MCF 10A (cell line): ENCODE data around the gene PTPRT. TPM values are rescaled to one million over a fixed set of nuclear protein-coding genes. Genes with fewer than 3 reads are reported as not detected.
"Not testable (repeated sequence)": the region's sequence is repeated elsewhere in the genome, so short reads cannot be mapped to it uniquely, and the experiment has no call there.

Experiments used
- BruUV-seq: library from RNA; stranded (reverse); fragments of 400-500 nt; replicated peaks from 2 replicates; lab custom pipeline; 2021; lab: Mats Ljungman, UMichigan
- CTCF ChIA-PET: fragments of 300-600 bp; sonication (Branson Sonifier 250); formaldehyde crosslinking; extraction: SDS; loops from one replicate; lab custom pipeline; 2021; ENCODE audit warnings: antibody characterized with exemption, inconsistent platforms; lab: Yijun Ruan, JAX
- POLR2A ChIA-PET: fragments of 300-600, 350-650 bp; sonication (Branson Sonifier 250); formaldehyde crosslinking; extraction: SDS; loops from one replicate; lab custom pipeline; 2020; ENCODE audit warnings: antibody characterized with exemption, inconsistent platforms; lab: Yijun Ruan, JAX
- DNase-seq: peaks from one replicate; pipeline ENCODE4 v3.0.0-alpha.2; 2018; ENCODE audit not compliant: unreplicated experiment
- H3K27ac Mint-ChIP-seq: one replicate; pipeline ENCODE4 v1.8.0; 2022; ENCODE audit warnings: mild to moderate bottlenecking, low read depth, mixed read lengths; ENCODE audit not compliant: unreplicated experiment
- H3K27me3 Mint-ChIP-seq: one replicate; pipeline ENCODE4 v1.8.0; 2022; ENCODE audit warnings: mixed read lengths; ENCODE audit not compliant: insufficient read depth, unreplicated experiment
- H3K36me3 Mint-ChIP-seq: one replicate; pipeline ENCODE4 v1.8.0; 2022; ENCODE audit warnings: mild to moderate bottlenecking, moderate library complexity, mixed read lengths; ENCODE audit not compliant: insufficient read depth, unreplicated experiment
- H3K4me1 Mint-ChIP-seq: one replicate; pipeline ENCODE4 v1.8.0; 2022; ENCODE audit warnings: mixed read lengths; ENCODE audit not compliant: insufficient read depth, unreplicated experiment
- H3K4me3 Mint-ChIP-seq: one replicate; pipeline ENCODE4 v1.8.0; 2022; ENCODE audit warnings: mild to moderate bottlenecking, moderate library complexity, mixed read lengths; ENCODE audit not compliant: unreplicated experiment
- H3K9me3 Mint-ChIP-seq: one replicate; pipeline ENCODE4 v1.8.0; 2022; ENCODE audit warnings: mixed read lengths; ENCODE audit not compliant: unreplicated experiment
- intact Hi-C: fragments of 100-400 bp; cut with micrococcal nuclease; formaldehyde crosslinking; loops from 2 replicates; pipeline ENCODE4 v1.14.1; 2022
- total RNA-seq: library from RNA; stranded (reverse); gene quantifications from 2 replicates; pipeline ENCODE4 v1.2.3, GENCODE V29; 2022
- TF ChIP-seq, protein P1 (sequence below): fragments of 200-600 bp; IDR thresholded peaks from one replicate; pipeline ENCODE4 v1.8.0; 2022; ENCODE audit warnings: antibody characterized with exemption, mild to moderate bottlenecking; ENCODE audit not compliant: unreplicated experiment

PTPRT gene
- total RNA-seq, 1 experiment from 2014 or later, result not detected

DNA sequence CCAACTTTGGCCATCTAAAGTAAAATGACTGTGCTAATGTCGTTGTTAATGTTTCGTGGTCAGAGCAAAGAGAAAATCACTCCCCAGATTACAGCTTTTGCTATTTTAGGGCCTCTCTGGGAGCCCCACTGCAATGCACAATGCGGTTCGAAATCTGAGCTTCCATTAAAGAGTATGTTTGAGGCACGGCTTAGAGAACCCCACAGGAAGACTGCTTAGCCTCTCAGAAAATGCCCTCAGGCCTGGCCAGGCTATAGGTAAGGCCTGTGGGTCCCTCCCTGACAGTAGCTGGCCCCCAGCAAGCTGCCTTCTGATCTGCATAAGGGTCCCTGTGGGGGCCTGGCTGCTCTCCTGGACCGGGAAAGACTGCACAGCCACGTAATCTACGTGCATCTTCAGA, 274.6 kb downstream of the PTPRT start:
- no peak overlapping the region for H3K27ac Mint-ChIP-seq
- H3K9me3 Mint-ChIP-seq, result peaks cover 36% of the 10 kb centered on the region
- H3K36me3 Mint-ChIP-seq, result peaks cover 6% of the 10 kb centered on the region
- DNase-seq, result no peak
- no peak overlapping the region for H3K4me3 Mint-ChIP-seq
- TF ChIP-seq, protein P1, sequence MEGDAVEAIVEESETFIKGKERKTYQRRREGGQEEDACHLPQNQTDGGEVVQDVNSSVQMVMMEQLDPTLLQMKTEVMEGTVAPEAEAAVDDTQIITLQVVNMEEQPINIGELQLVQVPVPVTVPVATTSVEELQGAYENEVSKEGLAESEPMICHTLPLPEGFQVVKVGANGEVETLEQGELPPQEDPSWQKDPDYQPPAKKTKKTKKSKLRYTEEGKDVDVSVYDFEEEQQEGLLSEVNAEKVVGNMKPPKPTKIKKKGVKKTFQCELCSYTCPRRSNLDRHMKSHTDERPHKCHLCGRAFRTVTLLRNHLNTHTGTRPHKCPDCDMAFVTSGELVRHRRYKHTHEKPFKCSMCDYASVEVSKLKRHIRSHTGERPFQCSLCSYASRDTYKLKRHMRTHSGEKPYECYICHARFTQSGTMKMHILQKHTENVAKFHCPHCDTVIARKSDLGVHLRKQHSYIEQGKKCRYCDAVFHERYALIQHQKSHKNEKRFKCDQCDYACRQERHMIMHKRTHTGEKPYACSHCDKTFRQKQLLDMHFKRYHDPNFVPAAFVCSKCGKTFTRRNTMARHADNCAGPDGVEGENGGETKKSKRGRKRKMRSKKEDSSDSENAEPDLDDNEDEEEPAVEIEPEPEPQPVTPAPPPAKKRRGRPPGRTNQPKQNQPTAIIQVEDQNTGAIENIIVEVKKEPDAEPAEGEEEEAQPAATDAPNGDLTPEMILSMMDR, result no peak
- BruUV-seq, result no TSS peak
- no peaks in the 10 kb centered on the region for H3K27me3 Mint-ChIP-seq
- intact Hi-C loops, result no loop called here
- H3K4me1 Mint-ChIP-seq, result no peaks in the 10 kb centered on the region
- POLR2A ChIA-PET, result interaction anchor here (0.6 kb wide), 1 partner anchor 17 kb away, joined by 3 read pairs; no protein-coding TSS in a partner anchor
- CTCF ChIA-PET, result interaction anchor here (0.5 kb wide), 1 partner anchor 70 kb away, joined by 3 read pairs; no protein-coding TSS in a partner anchor

DNA sequence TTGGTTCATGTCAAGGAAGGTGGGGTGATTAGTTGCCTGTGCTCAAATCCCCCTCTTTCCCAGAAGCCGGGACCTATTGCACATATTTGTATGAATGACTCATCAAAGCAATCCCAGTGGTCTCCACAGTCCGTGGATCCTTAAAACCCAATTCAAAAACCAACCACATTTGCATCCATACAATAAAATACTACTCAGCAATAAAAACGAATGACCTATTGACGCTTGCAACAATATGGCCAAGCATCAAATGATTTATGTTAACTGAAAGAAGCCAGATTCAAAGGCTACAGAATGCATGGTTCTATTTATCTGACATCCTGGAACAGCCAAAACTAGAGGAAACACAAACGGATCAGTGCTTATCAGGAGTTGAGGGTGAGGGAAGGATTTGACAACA, 275.4 kb downstream of the PTPRT start:
- POLR2A ChIA-PET, result no interaction called here
- peaks cover 38% of the 10 kb centered on the region for H3K9me3 Mint-ChIP-seq
- no peak for DNase-seq
- intact Hi-C loops, result no loop called here
- no peak overlapping the region for H3K4me3 Mint-ChIP-seq
- CTCF ChIA-PET, result no interaction called here
- TF ChIP-seq, protein P1, result no peak
- BruUV-seq, result no TSS peak
- no peak overlapping the region for H3K27ac Mint-ChIP-seq
- peaks cover 6% of the 10 kb centered on the region for H3K36me3 Mint-ChIP-seq
- no peaks in the 10 kb centered on the region for H3K4me1 Mint-ChIP-seq
- H3K27me3 Mint-ChIP-seq, result no peaks in the 10 kb centered on the region

DNA sequence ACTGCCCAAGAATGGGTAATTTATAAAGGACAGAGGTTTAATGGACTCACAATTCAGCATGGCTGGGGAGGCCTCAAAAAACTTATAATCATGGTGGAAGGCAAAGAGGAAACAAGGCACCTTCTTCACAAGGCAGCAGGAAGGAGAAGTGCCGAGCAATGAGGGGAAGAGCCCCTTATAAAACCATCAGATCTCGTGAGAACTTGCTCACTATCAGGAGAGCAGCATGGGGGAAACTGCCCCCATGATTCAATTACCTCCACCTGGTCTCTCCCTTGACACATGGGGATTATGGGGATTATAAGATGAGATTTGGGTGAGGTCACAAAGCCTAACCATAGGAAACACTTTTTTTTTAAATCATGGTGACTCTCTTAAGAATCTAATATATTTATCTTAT, 278.9 kb downstream of the PTPRT start:
- H3K27ac Mint-ChIP-seq, intact Hi-C loops, DNase-seq: not testable (repeated sequence)

DNA sequence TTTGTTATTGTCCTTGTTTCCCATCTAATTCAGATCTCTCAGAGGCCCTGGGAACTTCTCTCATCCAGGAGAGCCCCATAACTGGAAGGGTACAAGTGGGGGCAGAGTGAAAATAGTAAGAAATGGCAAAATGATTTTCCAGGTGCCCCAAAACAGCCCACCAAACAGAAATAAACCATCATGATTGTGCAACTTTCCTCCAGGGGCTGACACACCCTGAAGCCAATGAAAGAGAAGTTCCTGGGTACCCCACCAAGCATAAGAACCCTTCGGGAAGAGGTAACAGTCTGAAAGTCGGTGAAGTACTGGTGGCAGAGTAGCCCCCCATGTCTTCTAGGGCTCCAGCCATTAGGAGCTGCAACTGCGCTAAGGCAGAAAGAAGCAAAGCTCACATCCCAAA, 282.0 kb downstream of the PTPRT start:
- H3K4me1 Mint-ChIP-seq, result no peaks in the 10 kb centered on the region
- peaks cover 29% of the 10 kb centered on the region for H3K9me3 Mint-ChIP-seq
- TF ChIP-seq, protein P1, result no peak
- POLR2A ChIA-PET, result no interaction called here
- BruUV-seq, result no TSS peak
- DNase-seq, result no peak
- no peaks in the 10 kb centered on the region for H3K36me3 Mint-ChIP-seq
- H3K4me3 Mint-ChIP-seq, result no peak overlapping the region
- H3K27me3 Mint-ChIP-seq, result no peaks in the 10 kb centered on the region
- H3K27ac Mint-ChIP-seq, result no peak overlapping the region
- intact Hi-C loops, result no loop called here
- CTCF ChIA-PET, result no interaction called here

More for the DNA sequence above, 278.9 kb downstream of the PTPRT start:
- BruUV-seq, H3K36me3 Mint-ChIP-seq, POLR2A ChIA-PET, H3K4me3 Mint-ChIP-seq, H3K27me3 Mint-ChIP-seq, CTCF ChIA-PET, H3K4me1 Mint-ChIP-seq: not testable (repeated sequence)
- peaks cover 37% of the 10 kb centered on the region for H3K9me3 Mint-ChIP-seq

DNA sequence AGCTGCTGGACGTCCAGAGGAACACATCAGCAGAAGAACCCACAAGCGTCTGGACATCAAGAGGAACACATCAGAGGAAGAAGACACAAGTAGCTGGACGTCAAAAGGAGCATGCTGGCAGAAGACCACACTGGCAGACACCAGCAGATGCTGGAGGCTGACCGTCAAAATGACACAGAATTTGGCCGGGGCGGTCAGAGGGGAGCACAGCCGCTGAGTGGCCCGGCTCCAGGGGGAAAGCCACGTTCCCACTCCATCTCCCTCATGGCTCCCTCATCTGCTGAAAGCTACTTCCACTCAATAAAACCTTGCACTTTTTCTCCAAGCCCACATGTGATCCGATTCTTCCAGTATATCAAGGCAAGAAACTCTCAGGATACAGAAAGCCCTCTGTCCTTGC, 283.6 kb downstream of the PTPRT start:
- no peaks in the 10 kb centered on the region for H3K36me3 Mint-ChIP-seq
- ChIA-PET POLR2A (no interaction called here), CTCF (no interaction called here)
- peaks cover 35% of the 10 kb centered on the region for H3K9me3 Mint-ChIP-seq
- H3K4me1 Mint-ChIP-seq, result no peaks in the 10 kb centered on the region
- BruUV-seq, result no TSS peak
- TF ChIP-seq, protein P1, result no peak
- no peak for DNase-seq
- H3K4me3 Mint-ChIP-seq, result no peak overlapping the region
- H3K27me3 Mint-ChIP-seq, result no peaks in the 10 kb centered on the region
- no peak overlapping the region for H3K27ac Mint-ChIP-seq
- intact Hi-C loops, result no loop called here
